ENCODE results near the gene CST7.
A peak's percentile ranks its signal among the peaks of the same experiment; 100 is the strongest.
"Not testable (repeated sequence)": the region's sequence is repeated elsewhere in the genome, so short reads cannot be mapped to it uniquely, and the experiment has no call there.

Gene CST7

GRCh38 chr20:24987873-24988835, 39.1 kb downstream of the CST7 start:
- DNase-seq, result no peak

GRCh38 chr20:24989162-24989561, 40.1 kb downstream of the CST7 start:
- DNase-seq, result no peak

- no peak for DNase-seq
These were observed 41.8 kb downstream of the CST7 start for GRCh38 chr20:24990810-24991252.

GRCh38 chr20:24991897-24992486, 42.9 kb downstream of the CST7 start:
- DNase-seq, result no peak

GRCh38 chr20:24992487-24993205, 43.6 kb downstream of the CST7 start, which contains the start of gene APMAP:
Gene APMAP, minus strand, starts transcription at chr20:24992751. Its CDS starts 63 bp downstream, at chr20:24992688.
- peak; percentile 86 for DNase-seq

- DNase-seq, result peak; percentile 32
These were observed 44.5 kb downstream of the CST7 start for GRCh38 chr20:24993337-24994185.

GRCh38 chr20:24994186-24994465, 45.1 kb downstream of the CST7 start:
- no peak for DNase-seq

GRCh38 chr20:24994470-24995368, 45.6 kb downstream of the CST7 start:
- DNase-seq, result peak; percentile 67

- DNase-seq, result no peak
These were observed 46.8 kb downstream of the CST7 start for GRCh38 chr20:24995741-24996448.

GRCh38 chr20:24996449-24997377, 47.6 kb downstream of the CST7 start:
- no peak for DNase-seq

GRCh38 chr20:24998121-24998520, 49.1 kb downstream of the CST7 start:
- DNase-seq, result no peak

GRCh38 chr20:24998631-24999445, 49.8 kb downstream of the CST7 start:
- DNase-seq, result no peak

- DNase-seq, result no peak
These were observed 50.5 kb downstream of the CST7 start for GRCh38 chr20:24999568-24999967.

- DNase-seq, result no peak
These were observed 51.3 kb downstream of the CST7 start for GRCh38 chr20:25000268-25000801.

GRCh38 chr20:25001323-25001722, 52.3 kb downstream of the CST7 start:
- not testable (repeated sequence) for DNase-seq

GRCh38 chr20:25003002-25003401, 53.9 kb downstream of the CST7 start:
- no peak for DNase-seq

GRCh38 chr20:25005220-25005619, 56.2 kb downstream of the CST7 start:
- peak; percentile 43 for DNase-seq

- DNase-seq, result no peak
These were observed 56.6 kb downstream of the CST7 start for GRCh38 chr20:25005661-25006060.
